ENCODE results near the gene ABAT.

ABAT gene

GRCh38 chr16:8767176-8767575 lies 92.8 kb downstream of the ABAT start:
- no peak overlapping the region for H3K4me3 ChIP-seq (ENCODE audit: low read depth, low read length)
- no peak for DNase-seq (ENCODE audit: low read depth)
- no peak for TF ChIP-seq CTCF (IDR thresholded peaks at IDR 0.05; ENCODE audit: low read depth, low read length, missing control alignments)

GRCh38 chr16:8768283-8768682 lies 93.9 kb downstream of the ABAT start:
- no peak for TF ChIP-seq CTCF (IDR thresholded peaks at IDR 0.05; ENCODE audit: low read depth, low read length, missing control alignments)
- no peak overlapping the region for H3K4me3 ChIP-seq (ENCODE audit: low read depth, low read length)
- no peak for DNase-seq (ENCODE audit: low read depth)

- no peak for TF ChIP-seq CTCF (IDR thresholded peaks at IDR 0.05; ENCODE audit: low read depth, low read length, missing control alignments)
- no peak for DNase-seq (ENCODE audit: low read depth)
- H3K4me3 ChIP-seq (ENCODE audit: low read depth, low read length) = no peak overlapping the region
Measured at GRCh38 chr16:8768692-8769091, 94.3 kb downstream of the ABAT start.

- DNase-seq (ENCODE audit: low read depth) = no peak
- H3K4me3 ChIP-seq (ENCODE audit: low read depth, low read length) = no peak overlapping the region
- no peak for TF ChIP-seq CTCF (IDR thresholded peaks at IDR 0.05; ENCODE audit: low read depth, low read length, missing control alignments)
Measured at GRCh38 chr16:8773537-8773936, 99.1 kb downstream of the ABAT start.

- no peak for TF ChIP-seq CTCF (IDR thresholded peaks at IDR 0.05; ENCODE audit: low read depth, low read length, missing control alignments)
- no peak overlapping the region for H3K4me3 ChIP-seq (ENCODE audit: low read depth, low read length)
- no peak for DNase-seq (ENCODE audit: low read depth)
Measured at GRCh38 chr16:8774208-8774607, 99.8 kb downstream of the ABAT start.

- no peak for TF ChIP-seq CTCF (IDR thresholded peaks at IDR 0.05; ENCODE audit: low read depth, low read length, missing control alignments)
- no peak overlapping the region for H3K4me3 ChIP-seq (ENCODE audit: low read depth, low read length)
- DNase-seq (ENCODE audit: low read depth) = no peak
Measured at GRCh38 chr16:8775359-8775758, 100.9 kb downstream of the ABAT start.

- DNase-seq (ENCODE audit: low read depth) = no peak
- TF ChIP-seq CTCF (IDR thresholded peaks at IDR 0.05; ENCODE audit: low read depth, low read length, missing control alignments) = no peak
Measured at GRCh38 chr16:8776129-8776584, 101.7 kb downstream of the ABAT start.

More at GRCh38 chr16:8776129-8776584, 101.7 kb downstream of the ABAT start:
- H3K4me3 ChIP-seq (ENCODE audit: low read depth, low read length) = no peak overlapping the region
